ENCODE measurements around the gene C19orf44. TPM values are rescaled to one million over a fixed set of nuclear protein-coding genes. Genes with fewer than 3 reads are reported as not detected.

Gene C19orf44
- total and polyA plus RNA-seq, 2 of the 4 experiments (the other 2 are of a cell fraction): 1.4 to 3.8 TPM

DNA sequence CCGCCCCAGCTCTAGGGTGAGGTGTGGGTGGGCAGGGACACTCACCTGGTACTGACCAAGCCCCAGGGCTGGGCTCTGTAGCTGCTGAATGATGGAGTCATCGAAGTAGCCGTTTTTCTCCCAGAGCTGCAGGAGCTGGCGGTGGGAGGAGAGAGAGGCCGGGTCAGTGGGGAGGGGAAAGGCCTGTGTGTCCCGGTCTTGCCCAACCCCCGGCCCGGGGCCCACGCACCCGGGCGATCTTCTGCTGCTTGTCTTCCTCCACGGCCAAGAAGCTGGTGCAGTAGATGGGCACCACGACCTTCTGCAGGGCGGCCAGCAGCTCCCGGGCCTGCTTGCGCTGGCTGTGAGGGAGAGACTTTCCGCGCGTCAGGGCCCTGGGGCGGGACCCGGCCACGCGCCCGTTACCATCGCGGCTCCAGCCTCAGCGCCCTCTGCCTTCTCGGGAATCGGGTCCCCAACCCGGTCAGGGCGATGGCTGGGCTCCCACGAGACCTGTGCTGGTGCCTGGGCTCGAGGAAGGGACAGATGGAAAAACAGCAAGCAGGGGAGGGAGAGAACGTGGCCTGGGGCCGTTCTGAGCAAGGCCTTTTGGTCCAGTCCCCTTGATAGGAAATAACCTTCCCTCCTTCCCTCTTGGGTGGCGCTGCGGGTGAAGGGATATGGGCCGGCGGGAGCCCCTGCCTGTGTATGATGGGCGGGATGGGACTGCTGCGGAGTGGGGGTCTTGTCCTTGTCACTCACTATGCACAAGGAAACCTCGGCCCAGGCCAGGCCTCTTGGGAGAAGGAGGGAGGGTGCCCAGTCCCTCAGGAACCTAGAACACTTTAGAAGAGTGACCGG, 34.6 kb downstream of the C19orf44 start:
- Histone ChIP-seq H3K27ac (ENCODE audit: insufficient read depth, low read length) (no peak overlapping the region), H4K20me1 (ENCODE audit: insufficient read depth, low read length) (peaks cover 35% of the 10 kb centered on the region), H3K9me3 (ENCODE audit: control insufficient read depth, insufficient read depth, low read length) (no peaks in the 10 kb centered on the region), H3K9me1 (ENCODE audit: insufficient read depth, low read length) (no peaks in the 10 kb centered on the region), H3K4me2 (ENCODE audit: low read depth, low read length) (no peak overlapping the region), H3K27me3 (ENCODE audit: control insufficient read depth, insufficient read depth, low read length) (no peaks in the 10 kb centered on the region), H2BK20ac (ENCODE audit: low read depth, low read length) (no peak overlapping the region), H4K5ac (ENCODE audit: low read depth, low read length) (no peak overlapping the region), H3K79me1 (ENCODE audit: low read depth in 1 of 2, low read length in 2 of 2) (peaks cover 17 to 34% of the 10 kb centered on the region in 2 experiments), H2AK9ac (replicated peaks; ENCODE audit: low read depth, low read length, poor library complexity) (no peak overlapping the region), H3K36me3 (ENCODE audit: control insufficient read depth, insufficient read depth, low read length) (peaks cover 88% of the 10 kb centered on the region), H3K9ac (ENCODE audit: low read depth, low read length) (no peak overlapping the region), H2BK15ac (ENCODE audit: low read depth, low read length) (no peak overlapping the region), H2AK5ac (ENCODE audit: low read depth, low read length) (no peak overlapping the region), H3K56ac (ENCODE audit: extremely low read depth, insufficient read depth, low read length) (no peak overlapping the region), H3K14ac (replicated peaks; ENCODE audit: low read depth, low read length) (no peak overlapping the region), H3K4me1 (ENCODE audit: control insufficient read depth, insufficient read depth, low read length) (no peaks in the 10 kb centered on the region), H3K4ac (ENCODE audit: low read depth, low read length) (no peak overlapping the region), H2BK120ac (ENCODE audit: low read depth, low read length) (no peak overlapping the region), H2BK5ac (ENCODE audit: low read depth, low read length, poor library complexity, severe bottlenecking) (no peak overlapping the region), H3K18ac (ENCODE audit: low read depth, low read length) (no peak overlapping the region), H3K4me3 (ENCODE audit: insufficient read depth, low read depth, low read length) (no peak overlapping the region), H3K23ac (ENCODE audit: low read depth, low read length) (no peak overlapping the region), H4K8ac (ENCODE audit: low read depth in 2 of 2, low read length in 2 of 2) (no peak overlapping the region), H4K91ac (ENCODE audit: insufficient read depth, low read depth, low read length) (no peak overlapping the region), H2AFZ (replicated peaks; ENCODE audit: low read length, poor library complexity) (no peak overlapping the region)
- POLR2A ChIA-PET (ENCODE audit: unreplicated experiment): no interaction called here
- CTCF ChIA-PET: no interaction called here
- no TSS peak for BruUV-seq (replicated peaks)
- intact Hi-C loops (cut with micrococcal nuclease): no loop called here
- dilution Hi-C loops (cut with HindIII; ENCODE audit: low sequenced_read_pairs, unreplicated experiment): no loop called here
- WGBS, 2 experiments (ENCODE audit: extremely low coverage in 2 of 2, insufficient read length in 1 of 2): 93% methylated on average over 21 of the region's 43 CpGs; no CpG with 5 or more reads in 1 of the 2 experiments
- in situ Hi-C loops (cut with MboI; ENCODE audit: low sequenced_read_pairs): no loop called here
- no peak for ATAC-seq (ENCODE audit: low read depth)
- DNase-seq: no peak
- TF ChIP-seq MXI1 (IDR thresholded peaks at IDR 0.05; ENCODE audit: borderline replicate concordance, low read depth, low read length) (no peak), BHLHE40 (IDR thresholded peaks at IDR 0.05; ENCODE audit: low read depth, low read length) (no peak), POLR2A (IDR thresholded peaks at IDR 0.05; ENCODE audit: low read depth, low read length) (no peak), RAD21 (IDR thresholded peaks at IDR 0.05; ENCODE audit: low read length) (no peak), NFE2L2 (IDR thresholded peaks at IDR 0.05; ENCODE audit: low read depth, low read length) (no peak), CHD1 (IDR thresholded peaks at IDR 0.05; ENCODE audit: low read depth, low read length) (no peak), CEBPB (IDR thresholded peaks at IDR 0.05; ENCODE audit: low read depth, low read length) (no peak), MAFK (IDR thresholded peaks at IDR 0.05; ENCODE audit: low read depth, low read length) (no peak), MAZ (IDR thresholded peaks at IDR 0.05; ENCODE audit: borderline replicate concordance, low read depth, low read length) (no peak), FOS (IDR thresholded peaks at IDR 0.05; ENCODE audit: low read depth, low read length) (no peak), CTCF (conservative IDR thresholded peaks at IDR 0.05; ENCODE audit: low read depth, low read length) (no peak), RFX5 (IDR thresholded peaks at IDR 0.05; ENCODE audit: low read depth, low read length) (no peak), RCOR1 (IDR thresholded peaks at IDR 0.05; ENCODE audit: insufficient replicate concordance, low read length) (no peak), SMC3 (IDR thresholded peaks at IDR 0.05; ENCODE audit: low read depth, low read length) (no peak)
- TF ChIP-seq, protein P1, sequence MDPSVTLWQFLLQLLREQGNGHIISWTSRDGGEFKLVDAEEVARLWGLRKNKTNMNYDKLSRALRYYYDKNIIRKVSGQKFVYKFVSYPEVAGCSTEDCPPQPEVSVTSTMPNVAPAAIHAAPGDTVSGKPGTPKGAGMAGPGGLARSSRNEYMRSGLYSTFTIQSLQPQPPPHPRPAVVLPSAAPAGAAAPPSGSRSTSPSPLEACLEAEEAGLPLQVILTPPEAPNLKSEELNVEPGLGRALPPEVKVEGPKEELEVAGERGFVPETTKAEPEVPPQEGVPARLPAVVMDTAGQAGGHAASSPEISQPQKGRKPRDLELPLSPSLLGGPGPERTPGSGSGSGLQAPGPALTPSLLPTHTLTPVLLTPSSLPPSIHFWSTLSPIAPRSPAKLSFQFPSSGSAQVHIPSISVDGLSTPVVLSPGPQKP (IDR thresholded peaks at IDR 0.05; ENCODE audit: borderline replicate concordance, low read depth, low read length): no peak

All from IMR-90 (cell line).